HG02759 (cell line): Measurements from ENCODE around the gene COL25A1.
"Not testable (repeated sequence)": the region's sequence is repeated elsewhere in the genome, so short reads cannot be mapped to it uniquely, and the experiment has no call there.

Experiments
- ATAC-seq: cut with Tn5 transposase; IDR thresholded peaks from one replicate; pipeline ENCODE4 v1.9.1; 2021; ENCODE audit warnings: mild to moderate bottlenecking, moderate library complexity; ENCODE audit not compliant: unreplicated experiment

Gene COL25A1

DNA sequence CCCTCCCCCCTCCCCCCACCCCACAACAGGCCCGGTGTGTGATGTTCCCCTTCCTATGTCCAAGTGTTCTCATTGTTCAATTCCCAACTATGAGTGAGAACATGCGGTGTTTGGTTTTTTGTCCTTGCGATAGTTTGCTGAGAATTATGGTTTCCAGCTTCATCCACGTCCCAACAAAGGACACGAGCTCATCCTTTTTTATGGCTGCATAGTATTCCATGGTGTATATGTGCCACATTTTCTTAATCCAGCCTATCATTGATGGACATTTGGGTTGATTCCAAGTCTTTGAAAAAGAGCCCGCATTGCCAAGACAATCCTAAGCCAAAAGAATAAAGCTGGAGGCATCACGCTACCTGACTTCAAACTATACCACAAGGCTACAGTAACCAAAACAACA is 231.8 kb downstream of the COL25A1 start:
- ATAC-seq, result not testable (repeated sequence)

- no peak for ATAC-seq
Measured at GRCh38 chr4:109067508-109068235, 234.8 kb downstream of the COL25A1 start.

- no peak for ATAC-seq
Measured at GRCh38 chr4:109065006-109065405, 237.5 kb downstream of the COL25A1 start.

GRCh38 chr4:109053257-109053656 is 249.2 kb downstream of the COL25A1 start:
- no peak for ATAC-seq

GRCh38 chr4:109052821-109053220 is 249.6 kb downstream of the COL25A1 start:
- no peak for ATAC-seq

DNA sequence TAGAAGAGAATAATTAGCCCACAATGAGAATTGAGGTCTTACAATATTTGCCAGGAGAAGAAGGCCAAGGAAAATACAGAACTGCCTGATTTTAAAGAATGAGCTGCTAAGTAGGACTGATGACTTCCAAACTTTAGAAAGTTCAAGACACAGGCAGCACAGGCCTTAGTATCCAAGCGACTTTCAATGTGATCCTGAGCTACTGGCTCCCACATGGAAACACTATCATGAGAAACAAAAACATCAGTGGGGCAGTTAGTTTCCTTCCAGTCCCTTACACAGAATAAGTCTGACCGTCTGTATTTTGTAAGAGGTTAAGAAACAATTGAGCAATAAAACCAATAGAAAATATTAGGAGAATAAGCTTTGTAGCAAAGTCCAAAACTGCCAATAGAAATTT is 251.4 kb downstream of the COL25A1 start:
- no peak for ATAC-seq

DNA sequence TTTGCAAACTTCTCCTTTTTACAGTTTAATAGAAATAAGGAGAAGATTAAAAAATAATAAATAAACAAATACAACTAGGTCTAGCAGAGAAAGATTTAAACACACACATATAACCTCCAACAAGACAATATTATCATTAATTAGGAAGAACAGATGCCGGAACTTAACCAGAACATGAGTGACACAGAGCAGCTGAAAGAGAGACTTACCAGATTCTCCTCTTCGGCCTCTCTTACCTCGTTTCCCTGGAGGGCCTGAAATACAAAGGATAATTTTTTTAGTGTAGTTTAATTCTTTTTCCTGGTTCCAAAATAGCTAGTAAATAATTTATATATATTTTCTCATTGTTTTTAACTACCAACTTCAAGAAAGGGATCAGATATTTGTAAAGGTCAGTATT is 252.5 kb downstream of the COL25A1 start:
- no peak for ATAC-seq

GRCh38 chr4:109046471-109047201 is 255.8 kb downstream of the COL25A1 start:
- no peak for ATAC-seq

DNA sequence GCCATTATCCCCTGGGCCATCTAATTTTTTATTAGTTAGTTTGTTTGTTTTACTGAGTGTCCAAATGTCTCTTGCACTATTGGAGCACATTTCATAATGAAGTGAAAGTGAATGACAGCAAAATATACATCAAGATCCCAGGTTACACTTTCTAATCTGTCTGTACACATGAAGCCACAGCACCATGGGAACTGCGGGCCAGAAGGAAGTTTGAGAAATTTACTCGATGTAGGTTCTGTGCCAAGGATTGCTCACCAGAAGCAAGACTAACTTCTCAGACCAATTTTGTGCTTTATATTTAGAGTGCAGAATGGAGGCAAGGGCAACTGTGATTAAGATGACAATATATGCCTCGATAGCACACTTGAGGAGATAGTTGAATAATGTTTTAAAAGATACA is 258.0 kb downstream of the COL25A1 start:
- ATAC-seq, result no peak

DNA sequence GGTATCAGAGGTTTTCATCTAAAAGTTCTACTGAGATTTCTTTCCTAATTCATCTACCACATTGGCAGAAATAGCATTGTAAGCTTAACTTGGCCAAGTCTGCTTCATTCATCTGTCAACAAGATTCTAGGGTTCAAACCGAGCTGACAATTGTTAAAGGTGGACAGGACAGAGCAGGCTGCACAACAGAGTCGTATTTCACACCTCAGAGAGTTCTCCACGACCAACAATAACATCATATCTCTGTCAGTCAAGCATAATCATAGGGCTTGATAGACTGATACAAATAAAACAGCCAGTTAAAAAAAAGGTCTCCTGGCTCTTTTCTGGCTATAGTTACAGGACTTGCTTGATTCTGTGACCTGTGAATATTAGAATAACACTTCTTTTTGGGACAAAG is 259.2 kb downstream of the COL25A1 start:
- no peak for ATAC-seq

DNA sequence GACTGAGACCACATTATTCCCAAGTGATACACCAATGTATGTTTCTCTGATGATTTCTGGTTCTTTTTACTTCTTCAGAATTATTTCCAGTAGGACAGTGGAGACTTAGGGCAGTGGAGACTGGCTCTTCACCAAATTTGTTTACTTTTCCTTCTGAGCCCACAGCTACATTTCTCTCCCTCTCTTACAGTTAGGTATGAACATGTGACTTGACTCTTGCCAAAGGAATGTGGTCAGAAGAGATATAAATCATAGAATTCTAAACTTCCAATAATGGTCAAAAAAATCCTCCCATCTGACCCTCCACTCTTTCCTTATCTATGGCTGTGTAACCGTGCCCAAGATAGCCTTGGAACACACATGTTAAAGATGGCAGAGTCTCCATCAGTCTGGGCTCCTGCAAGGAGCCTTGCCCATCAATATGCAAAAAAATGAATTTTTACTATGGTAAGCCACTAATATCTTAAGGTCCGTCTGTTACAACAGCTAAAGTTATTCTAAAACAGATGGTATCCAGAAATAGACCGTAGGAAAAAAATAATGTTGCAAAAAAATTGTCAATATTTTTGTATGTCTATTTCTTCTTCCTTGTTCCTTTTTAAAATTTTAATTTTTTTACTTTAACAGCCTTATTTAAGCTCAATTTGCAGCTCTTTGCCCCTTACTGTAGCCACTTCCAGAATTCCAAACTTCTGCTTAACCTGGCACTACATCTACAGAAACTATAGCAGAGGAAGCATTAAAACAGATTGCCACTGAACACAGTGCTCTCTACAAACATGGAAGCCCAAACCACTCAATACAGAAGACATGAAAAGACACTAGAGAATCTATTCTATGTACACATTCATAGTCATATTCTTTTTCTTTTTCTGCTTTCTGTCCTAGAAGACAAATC is 260.7 kb downstream of the COL25A1 start:
- ATAC-seq, result no peak

GRCh38 chr4:109040441-109040840 is 262.0 kb downstream of the COL25A1 start:
- no peak for ATAC-seq

DNA sequence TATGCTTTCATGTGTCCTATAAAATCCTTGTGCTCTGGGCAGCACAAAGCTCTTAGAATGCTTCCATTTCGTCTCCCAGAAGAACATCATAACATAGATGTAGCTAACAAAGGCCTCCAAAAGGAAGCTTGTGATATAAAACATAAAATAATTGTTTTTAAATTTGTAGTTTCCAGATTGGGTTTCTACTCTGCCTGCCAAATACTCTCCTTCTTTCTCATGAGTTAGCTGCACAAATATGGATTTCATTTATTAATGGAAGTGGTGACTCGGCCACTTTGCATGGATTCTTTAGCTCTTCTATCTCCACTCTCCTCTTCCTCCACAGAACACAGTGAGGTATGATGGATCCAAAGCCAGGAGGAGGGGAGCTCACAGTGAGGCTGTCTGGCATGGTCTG is 265.4 kb downstream of the COL25A1 start:
- no peak for ATAC-seq

GRCh38 chr4:109033993-109034392 is 268.5 kb downstream of the COL25A1 start:
- no peak for ATAC-seq

DNA sequence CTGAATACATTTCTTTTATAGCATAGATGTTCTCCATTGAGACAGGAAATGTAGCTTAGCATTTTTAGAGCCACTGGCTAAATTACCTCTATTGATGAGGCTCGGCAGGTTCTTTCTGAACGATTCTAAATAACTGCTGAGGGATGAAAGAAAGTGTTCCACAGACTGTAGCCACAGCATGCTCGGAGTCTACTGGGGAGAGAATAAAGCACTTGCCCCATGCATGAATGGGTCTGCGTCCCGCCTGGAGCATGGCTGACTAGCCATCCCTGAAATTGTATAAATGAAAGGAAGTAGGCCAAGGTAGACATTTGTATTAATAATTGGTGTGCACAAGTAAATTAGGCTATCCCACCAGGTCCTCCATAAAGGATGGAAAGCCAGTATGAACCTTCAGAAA is 269.8 kb downstream of the COL25A1 start:
- ATAC-seq, result no peak

GRCh38 chr4:109029987-109030386 is 272.5 kb downstream of the COL25A1 start:
- no peak for ATAC-seq

DNA sequence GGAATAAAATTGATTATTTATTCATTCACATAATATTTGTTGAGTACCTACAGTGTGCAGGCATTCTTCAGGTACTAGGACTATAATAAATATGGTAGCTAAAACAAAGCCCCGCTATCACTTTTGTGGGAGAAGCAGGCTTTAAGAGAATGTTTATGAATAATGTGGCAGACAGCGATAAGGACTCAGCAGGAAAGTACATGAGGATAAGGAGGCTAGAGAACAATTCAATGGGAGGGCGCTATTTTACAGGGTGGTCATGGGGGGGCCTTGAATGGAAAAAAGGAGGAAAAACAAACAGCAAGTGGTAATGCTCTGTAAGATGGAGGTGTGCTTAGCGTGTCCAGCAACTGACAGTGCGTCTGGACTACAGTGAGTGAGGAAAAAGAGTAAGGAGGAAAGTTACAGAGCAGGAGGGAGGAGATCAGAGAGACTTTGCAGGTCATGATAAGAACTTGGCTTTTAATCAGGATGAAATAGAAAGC is 275.4 kb downstream of the COL25A1 start:
- no peak for ATAC-seq

- ATAC-seq, result no peak
Measured at GRCh38 chr4:109026588-109026987, 275.9 kb downstream of the COL25A1 start.

GRCh38 chr4:109025471-109026076 is 276.9 kb downstream of the COL25A1 start:
- ATAC-seq, result no peak

GRCh38 chr4:109022961-109023360 is 279.5 kb downstream of the COL25A1 start:
- ATAC-seq, result no peak

DNA sequence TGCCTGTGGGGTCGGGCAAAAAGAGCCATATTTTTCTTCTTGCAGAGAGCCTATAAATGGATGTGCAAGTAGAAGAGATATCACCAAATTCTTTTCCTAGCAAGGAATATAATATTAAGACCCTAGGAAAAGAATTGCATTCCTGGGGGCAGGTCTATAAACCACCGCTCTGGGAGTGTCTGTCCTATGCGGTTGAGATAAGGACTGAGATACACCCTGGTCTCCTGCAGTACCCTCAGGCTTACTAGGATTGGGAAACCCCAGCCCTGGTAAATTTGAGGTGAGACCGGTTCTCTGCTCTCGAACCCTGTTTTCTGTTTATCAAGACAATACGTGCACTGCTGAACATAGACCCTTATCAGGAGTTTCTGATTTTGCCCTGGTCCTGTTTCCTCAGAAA is 280.8 kb downstream of the COL25A1 start:
- not testable (repeated sequence) for ATAC-seq
